KMS-11 (cell line): ENCODE results near the gene HTR3E.
A peak's percentile ranks its signal among the peaks of the same experiment; 100 is the strongest.

Experiments used
- H2AFZ ChIP-seq: fragments of 200-600 bp; sonication (generic); 2 replicates; pipeline ENCODE4 v1.6.1; 2016; ENCODE audit warnings: antibody characterized with exemption, mixed run types, low read depth
- H3K27ac ChIP-seq: fragments of 200-600 bp; sonication (generic); 2 replicates; pipeline ENCODE4 v1.6.1; 2016; ENCODE audit warnings: mild to moderate bottlenecking, mixed run types
- H3K27me3 ChIP-seq: fragments of 200-600 bp; sonication (generic); 2 replicates; pipeline ENCODE4 v1.6.1; 2017; ENCODE audit warnings: mild to moderate bottlenecking, low read depth, mixed run types, moderate library complexity; ENCODE audit not compliant: insufficient read depth
- H3K36me3 ChIP-seq: fragments of 200-600 bp; sonication (generic); 2 replicates; pipeline ENCODE4 v1.6.1; 2017; ENCODE audit warnings: mild to moderate bottlenecking, mixed run types; ENCODE audit not compliant: insufficient read depth
- H3K4me1 ChIP-seq: fragments of 200-600 bp; sonication (generic); 2 replicates; pipeline ENCODE4 v1.6.1; 2016; ENCODE audit warnings: mild to moderate bottlenecking, low read depth, mixed run types; ENCODE audit not compliant: poor library complexity, severe bottlenecking
- H3K4me2 ChIP-seq: fragments of 200-600 bp; sonication (generic); 2 replicates; pipeline ENCODE4 v1.7.0; 2016; ENCODE audit warnings: mild to moderate bottlenecking, mixed run types
- H3K4me3 ChIP-seq: fragments of 200-600 bp; sonication (generic); IDR thresholded peaks from 2 replicates; pipeline ENCODE4 v1.6.1; 2017; ENCODE audit warnings: low read depth, low read length, mixed read lengths; ENCODE audit not compliant: insufficient read depth
- H3K79me2 ChIP-seq: fragments of 200-600 bp; sonication (generic); 2 replicates; pipeline ENCODE4 v1.6.1; 2016; ENCODE audit warnings: low read depth, mixed run types; ENCODE audit not compliant: insufficient read depth
- H3K9ac ChIP-seq: fragments of 200-600 bp; sonication (generic); 2 replicates; pipeline ENCODE4 v1.6.1; 2016; ENCODE audit warnings: mild to moderate bottlenecking, mixed run types
- H4K20me1 ChIP-seq: fragments of 200-600 bp; sonication (generic); 2 replicates; pipeline ENCODE4 v1.6.1; 2016; ENCODE audit warnings: mild to moderate bottlenecking, mixed run types; ENCODE audit not compliant: insufficient read depth
- CTCF ChIP-seq: fragments of 200-600 bp; sonication (generic); conservative IDR thresholded peaks from 2 replicates; pipeline ENCODE4 v1.6.1; 2017; ENCODE audit warnings: low read depth, mild to moderate bottlenecking, antibody characterized with exemption, low read length, moderate library complexity, mixed read lengths

HTR3E gene

GRCh38 chr3:184156522-184156955 lies 59.7 kb downstream of the HTR3E start:
- Histone ChIP-seq H2AFZ (no peak overlapping the region), H3K4me1 (peaks cover 20% of the 10 kb centered on the region), H4K20me1 (no peaks in the 10 kb centered on the region), H3K4me2 (peak overlapping the region; percentile 77), H3K36me3 (no peaks in the 10 kb centered on the region), H3K27ac (peak overlapping the region; percentile 49; the same call in 1 of the 2 replicates), H3K4me3 (peak overlapping the region; percentile 88), H3K27me3 (no peaks in the 10 kb centered on the region), H3K79me2 (peaks cover 44% of the 10 kb centered on the region), H3K9ac (peak overlapping the region; percentile 65; the same call in 1 of the 2 replicates)
- no peak for TF ChIP-seq CTCF
